ENCODE results near the gene AGR2. TPM values are rescaled to one million over a fixed set of nuclear protein-coding genes. Genes with fewer than 3 reads are reported as not detected.

Gene AGR2
- total RNA-seq, 2 experiments from 2014 or later = not detected

DNA sequence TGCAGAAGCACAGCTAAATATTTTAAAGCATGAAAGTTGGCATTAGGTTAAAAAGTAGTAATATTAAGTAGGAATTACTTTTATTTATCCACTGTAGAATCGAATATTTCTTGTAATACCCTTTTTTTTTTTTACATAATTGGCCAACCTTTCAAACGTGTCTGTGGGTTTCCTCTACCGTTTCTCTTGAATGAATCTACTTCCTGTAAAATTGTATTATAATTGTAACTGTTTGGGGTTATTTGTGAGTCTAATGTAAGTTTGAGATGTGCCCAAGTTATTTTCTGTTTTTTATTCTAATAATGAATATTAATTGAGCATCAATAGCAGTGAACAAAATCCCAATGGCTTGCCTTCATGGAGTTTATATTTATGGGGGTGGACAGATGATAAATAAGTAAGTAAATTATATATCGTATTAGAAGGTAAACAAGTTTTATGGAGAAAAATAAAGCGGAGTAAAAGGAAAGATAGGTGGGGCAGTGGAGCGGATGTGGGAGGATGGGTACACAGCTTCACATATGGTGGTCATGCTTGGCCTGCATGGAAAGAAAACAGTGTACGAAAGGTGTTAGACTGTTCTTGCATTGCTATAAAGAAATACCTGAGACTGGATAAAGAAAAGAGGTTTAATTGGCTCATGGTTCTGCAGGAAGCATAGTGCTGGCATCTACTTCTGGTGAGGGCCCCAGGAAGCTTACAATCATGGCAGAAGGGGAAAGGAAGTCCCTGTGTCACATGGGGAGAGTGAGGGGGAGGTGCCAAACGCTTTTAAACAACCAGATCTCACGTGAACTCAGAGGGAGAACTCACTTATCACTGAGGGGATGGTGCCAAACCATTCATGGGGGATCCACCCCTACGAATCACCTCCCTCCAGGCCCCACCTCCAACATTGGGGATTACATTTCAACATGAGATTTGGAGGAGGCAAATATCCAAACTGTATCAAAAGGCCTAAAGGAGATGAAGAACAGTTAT is 45.9 kb downstream of the AGR2 start:
- Mint-ChIP-seq H3K4me1 (peaks cover 12% of the 10 kb centered on the region), H3K4me3 (no peak overlapping the region), H3K9me3 (no peaks in the 10 kb centered on the region), H3K27me3 (peaks cover 28% of the 10 kb centered on the region), H3K36me3 (ENCODE audit: low read depth) (peaks cover 2% of the 10 kb centered on the region), H3K27ac (no peak overlapping the region)
- ChIA-PET POLR2A (no interaction called here), CTCF (interaction anchor here (0.6 kb wide), 1 partner anchor 897 kb away, joined by 4 read pairs; no protein-coding TSS in a partner anchor)
- no peak for DNase-seq

DNA sequence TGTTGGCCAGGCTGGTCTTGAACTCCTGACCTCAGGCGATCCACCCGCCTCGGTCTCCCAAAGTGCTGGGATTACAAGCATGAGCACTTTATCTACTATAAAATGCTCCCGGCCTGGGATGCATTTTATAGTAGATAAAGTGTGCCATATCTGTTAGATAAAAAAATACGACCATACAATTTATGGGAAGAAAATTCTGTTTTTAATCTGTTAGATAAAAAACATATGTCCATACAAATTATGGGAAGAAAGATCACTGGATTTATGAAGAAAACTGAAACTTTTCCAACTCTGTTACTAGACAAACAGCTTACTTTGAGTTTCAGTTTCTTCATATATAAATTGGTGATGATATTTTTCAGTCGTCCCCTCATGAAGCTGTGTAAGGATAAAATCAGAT is 46.8 kb downstream of the AGR2 start:
- H3K4me3 Mint-ChIP-seq = no peak overlapping the region
- no peaks in the 10 kb centered on the region for H3K9me3 Mint-ChIP-seq
- H3K27me3 Mint-ChIP-seq = peaks cover 30% of the 10 kb centered on the region
- H3K36me3 Mint-ChIP-seq (ENCODE audit: low read depth) = peaks cover 2% of the 10 kb centered on the region
- POLR2A ChIA-PET = no interaction called here
- peaks cover 15% of the 10 kb centered on the region for H3K4me1 Mint-ChIP-seq
- DNase-seq = no peak
- CTCF ChIA-PET = interaction anchor here (0.6 kb wide), 1 partner anchor 897 kb away, joined by 4 read pairs; no protein-coding TSS in a partner anchor
- H3K27ac Mint-ChIP-seq = no peak overlapping the region

- Mint-ChIP-seq H3K27ac (no peak overlapping the region), H3K4me3 (no peak overlapping the region)
- CTCF ChIA-PET = interaction anchor here (0.9 kb wide), 1 partner anchor 10 kb away, joined by 3 read pairs; no protein-coding TSS in a partner anchor
Observed at GRCh38 chr7:16755397-16755796, 49.4 kb downstream of the AGR2 start.

GRCh38 chr7:16754856-16755317 is 49.9 kb downstream of the AGR2 start:
- Mint-ChIP-seq H3K36me3 (ENCODE audit: low read depth) (peaks cover 2% of the 10 kb centered on the region), H3K27ac (no peak overlapping the region), H3K4me3 (peak overlapping the region; percentile 72), H3K9me3 (no peaks in the 10 kb centered on the region), H3K27me3 (peaks cover 37% of the 10 kb centered on the region), H3K4me1 (peaks cover 16% of the 10 kb centered on the region)
- POLR2A ChIA-PET = no interaction called here
- DNase-seq = no peak
- CTCF ChIA-PET = interaction anchor here (1.5 kb wide), 1 partner anchor 16 kb away, joined by 5 read pairs; no protein-coding TSS in a partner anchor

More at GRCh38 chr7:16755397-16755796, 49.4 kb downstream of the AGR2 start:
- Mint-ChIP-seq H3K9me3 (no peaks in the 10 kb centered on the region), H3K4me1 (peaks cover 16% of the 10 kb centered on the region), H3K27me3 (peaks cover 37% of the 10 kb centered on the region), H3K36me3 (ENCODE audit: low read depth) (peaks cover 2% of the 10 kb centered on the region)
- POLR2A ChIA-PET = no interaction called here
- no peak for DNase-seq

DNA sequence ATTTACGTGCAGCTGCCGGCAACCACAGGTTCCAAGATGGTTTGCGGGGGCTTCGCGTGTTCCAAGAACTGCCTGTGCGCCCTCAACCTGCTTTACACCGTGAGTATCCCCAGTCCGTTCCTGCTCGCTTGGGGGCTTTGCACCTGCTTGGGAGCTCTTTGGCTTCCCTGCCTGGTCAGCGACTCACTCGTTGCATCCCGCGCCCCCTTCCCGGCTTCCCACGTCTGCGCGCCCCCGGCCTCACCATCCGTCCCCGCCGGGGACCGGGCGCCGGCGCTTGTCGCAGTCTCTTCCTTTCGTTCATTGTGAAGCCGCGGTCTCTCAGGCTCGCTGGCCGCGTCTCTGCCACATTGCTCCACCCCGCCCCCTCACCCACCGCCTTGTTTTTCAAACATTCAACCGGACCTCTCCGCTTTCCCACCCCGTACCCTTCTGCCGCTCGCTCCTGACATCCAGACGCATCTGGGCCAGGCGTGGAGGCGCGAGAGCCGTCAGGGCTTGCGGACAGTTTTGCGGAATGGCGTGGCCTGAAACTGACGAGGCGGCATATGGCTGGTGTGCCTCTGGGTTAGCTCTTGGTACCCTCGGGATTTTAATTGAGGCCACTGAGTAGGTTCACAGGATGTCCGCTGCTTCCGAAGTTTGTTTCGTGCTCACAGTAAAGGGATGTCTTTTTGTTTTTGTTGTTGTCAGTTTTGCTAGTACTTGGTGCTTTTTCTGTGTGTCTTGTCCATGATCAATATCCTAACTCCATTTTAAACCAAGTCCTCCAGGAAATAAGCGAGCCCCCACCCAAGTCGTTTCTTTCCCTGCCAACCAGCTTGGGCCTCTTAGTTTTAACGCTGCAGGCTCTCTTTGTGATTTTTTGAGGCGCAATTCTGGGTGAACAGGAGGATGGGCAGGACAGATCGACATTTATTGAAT is 50.6 kb downstream of the AGR2 start:
- ChIA-PET CTCF (interaction anchor here (0.6 to 1.5 kb wide), 3 partner anchors 17 to 143 kb away, joined by 3 to 5 read pairs (median 3); no protein-coding TSS in a partner anchor), POLR2A (no interaction called here)
- Mint-ChIP-seq H3K36me3 (ENCODE audit: low read depth) (peaks cover 2% of the 10 kb centered on the region), H3K27me3 (peaks cover 37% of the 10 kb centered on the region), H3K9me3 (no peaks in the 10 kb centered on the region), H3K27ac (peak overlapping the region; percentile 19), H3K4me1 (peaks cover 16% of the 10 kb centered on the region), H3K4me3 (peak overlapping the region; percentile 72)
- DNase-seq = peak; percentile 16

- DNase-seq = peak; percentile 79
- Mint-ChIP-seq H3K36me3 (ENCODE audit: low read depth) (peaks cover 2% of the 10 kb centered on the region), H3K4me1 (peaks cover 13% of the 10 kb centered on the region), H3K9me3 (no peaks in the 10 kb centered on the region), H3K4me3 (peak within 1 kb of the TSS; percentile 72), H3K27ac (peak within 1 kb of the TSS; percentile 19), H3K27me3 (peaks cover 37% of the 10 kb centered on the region)
- CTCF ChIA-PET = interaction anchor here (0.9 to 1.5 kb wide), 2 partner anchors 18 to 143 kb away, joined by 3 to 5 read pairs; no protein-coding TSS in a partner anchor
- POLR2A ChIA-PET = no interaction called here
Observed at GRCh38 chr7:16753102-16753931, 51.5 kb downstream of the AGR2 start, which contains the start of gene TSPAN13. Gene TSPAN13 (plus strand): TSS chr7:16753755. CDS start chr7:16753968, 213 bp downstream.

DNA sequence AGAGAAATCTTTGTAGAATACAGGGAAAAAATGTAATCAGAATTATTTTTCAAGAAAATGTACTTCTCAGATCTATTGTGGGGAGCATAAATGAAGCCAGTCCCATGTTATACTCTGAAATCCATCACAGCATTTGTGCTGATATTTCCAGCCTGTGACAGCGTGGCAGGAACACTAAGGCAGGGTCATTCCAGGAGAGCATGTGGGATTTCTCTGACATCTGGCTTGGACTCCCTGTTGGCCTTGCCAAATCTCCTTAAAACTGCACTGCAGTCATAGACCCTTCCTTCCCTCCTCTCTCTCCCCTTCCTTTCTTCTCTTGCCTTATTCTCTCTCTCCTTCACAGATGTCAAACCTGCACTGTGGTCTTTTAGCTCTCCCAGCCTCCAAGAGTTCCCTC is 57.7 kb downstream of the AGR2 start:
- no peak overlapping the region for H3K27ac Mint-ChIP-seq
- DNase-seq = no peak
- no peaks in the 10 kb centered on the region for H3K9me3 Mint-ChIP-seq
- H3K27me3 Mint-ChIP-seq = peaks cover 6% of the 10 kb centered on the region
- no peak overlapping the region for H3K4me3 Mint-ChIP-seq
- no peaks in the 10 kb centered on the region for H3K4me1 Mint-ChIP-seq
- no peaks in the 10 kb centered on the region for H3K36me3 Mint-ChIP-seq (ENCODE audit: low read depth)
- ChIA-PET POLR2A (no interaction called here), CTCF (no interaction called here)

GRCh38 chr7:16745645-16746044 is 59.2 kb downstream of the AGR2 start:
- no peak overlapping the region for H3K4me3 Mint-ChIP-seq
- H3K27ac Mint-ChIP-seq = no peak overlapping the region
- DNase-seq = no peak
- no peaks in the 10 kb centered on the region for H3K36me3 Mint-ChIP-seq (ENCODE audit: low read depth)
- no peaks in the 10 kb centered on the region for H3K27me3 Mint-ChIP-seq
- POLR2A ChIA-PET = no interaction called here
- H3K4me1 Mint-ChIP-seq = no peaks in the 10 kb centered on the region
- H3K9me3 Mint-ChIP-seq = no peaks in the 10 kb centered on the region
- CTCF ChIA-PET = interaction anchor here (0.9 kb wide), 1 partner anchor 10 kb away, joined by 3 read pairs; no protein-coding TSS in a partner anchor

DNA sequence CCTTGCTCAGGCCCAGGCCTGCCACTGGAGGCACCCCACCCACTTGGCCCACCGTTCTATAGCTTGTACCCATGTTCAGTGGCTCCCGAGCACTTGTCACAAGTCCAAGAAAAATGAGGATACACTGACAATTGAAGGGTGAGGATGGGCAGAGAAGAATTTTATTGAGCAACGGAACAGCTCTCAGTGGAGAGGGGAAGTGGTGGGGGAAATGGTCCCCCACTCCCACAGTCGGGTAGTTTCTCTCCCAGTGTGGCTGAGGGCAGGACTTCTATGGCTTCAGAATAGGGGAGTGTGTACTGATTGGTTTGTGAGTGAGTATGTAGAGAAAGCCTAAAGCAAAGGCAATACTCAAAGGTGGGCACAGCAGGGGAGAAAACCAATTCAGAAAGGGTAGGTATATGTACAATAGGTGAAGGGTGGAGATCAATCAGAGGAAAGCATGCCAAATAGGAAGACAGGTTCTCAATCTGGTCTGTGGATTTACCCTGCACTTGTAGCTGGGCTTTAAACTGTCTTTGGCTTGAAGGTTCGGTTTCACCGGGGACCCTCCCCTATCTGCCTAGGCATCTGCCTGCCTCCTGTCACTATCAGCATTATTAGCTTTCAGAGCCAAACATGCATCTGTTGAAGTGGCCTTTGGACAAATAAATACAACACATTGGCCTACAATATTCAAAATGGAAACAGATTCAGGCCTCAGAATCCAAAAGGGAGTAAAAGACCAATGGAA is 60.1 kb downstream of the AGR2 start:
- Mint-ChIP-seq H3K4me1 (no peaks in the 10 kb centered on the region), H3K9me3 (no peaks in the 10 kb centered on the region), H3K36me3 (ENCODE audit: low read depth) (no peaks in the 10 kb centered on the region), H3K27ac (no peak overlapping the region), H3K27me3 (no peaks in the 10 kb centered on the region), H3K4me3 (no peak overlapping the region)
- ChIA-PET CTCF (interaction anchor here (0.6 to 0.9 kb wide), 2 partner anchors 11 kb away, joined by 3 read pairs; no protein-coding TSS in a partner anchor), POLR2A (no interaction called here)
- no peak for DNase-seq

GRCh38 chr7:16743236-16743635 is 61.6 kb downstream of the AGR2 start:
- H3K27me3 Mint-ChIP-seq = no peaks in the 10 kb centered on the region

GRCh38 chr7:16742547-16742946 is 62.3 kb downstream of the AGR2 start:
- Mint-ChIP-seq H3K27me3 (no peaks in the 10 kb centered on the region), H3K36me3 (ENCODE audit: low read depth) (no peaks in the 10 kb centered on the region), H3K4me3 (no peak overlapping the region), H3K27ac (no peak overlapping the region), H3K4me1 (no peaks in the 10 kb centered on the region), H3K9me3 (no peaks in the 10 kb centered on the region)
- ChIA-PET CTCF (interaction anchor here (0.9 kb wide), 1 partner anchor 14 kb away, joined by 3 read pairs; no protein-coding TSS in a partner anchor), POLR2A (no interaction called here)
- no peak for DNase-seq

More at GRCh38 chr7:16743236-16743635, 61.6 kb downstream of the AGR2 start:
- no peaks in the 10 kb centered on the region for H3K4me1 Mint-ChIP-seq
- ChIA-PET CTCF (interaction anchor here (0.9 kb wide), 1 partner anchor 15 kb away, joined by 3 read pairs; no protein-coding TSS in a partner anchor), POLR2A (no interaction called here)
- no peaks in the 10 kb centered on the region for H3K36me3 Mint-ChIP-seq (ENCODE audit: low read depth)
- no peak overlapping the region for H3K4me3 Mint-ChIP-seq
- H3K9me3 Mint-ChIP-seq = no peaks in the 10 kb centered on the region
- DNase-seq = no peak
- no peak overlapping the region for H3K27ac Mint-ChIP-seq

Data from activated CD4-positive, alpha-beta T cell treated with anti-CD3 and anti-CD28 coated beads, Interleukin-2, amount 10 ng/mL, durations not matched to agents 7 days and 5 days (primary cell).